Iris pigment epithelial cell (primary cell): ENCODE results near the gene ANKLE1.

Experiments used
- DNase-seq: peaks from one replicate; pipeline ENCODE4 v3.0.0-alpha.2; 2011; ENCODE audit warnings: low read depth

ANKLE1 gene

GRCh38 chr19:17305517-17306284, 24.0 kb downstream of the ANKLE1 start, which contains the start of gene MRPL34:
Gene MRPL34 (plus strand): TSS chr19:17305872. CDS start chr19:17305893, 21 bp downstream.
- peak; percentile 97 for DNase-seq

GRCh38 chr19:17306285-17306714, 24.6 kb downstream of the ANKLE1 start:
- DNase-seq: no peak

- DNase-seq: no peak
Measured at GRCh38 chr19:17307876-17308377, 26.2 kb downstream of the ANKLE1 start.

- peak; percentile 100 for DNase-seq
Measured at GRCh38 chr19:17309198-17309964, 27.7 kb downstream of the ANKLE1 start, which contains the start of gene DDA1. Gene DDA1 (plus strand): TSS chr19:17309563. CDS start chr19:17309655, 92 bp downstream.

GRCh38 chr19:17309965-17310461, 28.3 kb downstream of the ANKLE1 start:
- DNase-seq: no peak

GRCh38 chr19:17311455-17312188, 29.9 kb downstream of the ANKLE1 start:
- peak; percentile 90 for DNase-seq

GRCh38 chr19:17312189-17313113, 30.8 kb downstream of the ANKLE1 start:
- DNase-seq: no peak

GRCh38 chr19:17314007-17314593, 32.4 kb downstream of the ANKLE1 start:
- no peak for DNase-seq

- no peak for DNase-seq
Measured at GRCh38 chr19:17318966-17319365, 37.3 kb downstream of the ANKLE1 start.

GRCh38 chr19:17319473-17320238, 38.0 kb downstream of the ANKLE1 start:
- no peak for DNase-seq

- DNase-seq: no peak
Measured at GRCh38 chr19:17320435-17320834, 38.7 kb downstream of the ANKLE1 start.

GRCh38 chr19:17321655-17322489, 40.2 kb downstream of the ANKLE1 start:
- no peak for DNase-seq

- no peak for DNase-seq
Measured at GRCh38 chr19:17322854-17323253, 41.2 kb downstream of the ANKLE1 start.

- no peak for DNase-seq
Measured at GRCh38 chr19:17323300-17323963, 41.7 kb downstream of the ANKLE1 start.

- DNase-seq: no peak
Measured at GRCh38 chr19:17323964-17324332, 42.2 kb downstream of the ANKLE1 start.

- no peak for DNase-seq
Measured at GRCh38 chr19:17324357-17325114, 42.8 kb downstream of the ANKLE1 start.

GRCh38 chr19:17325133-17325532, 43.4 kb downstream of the ANKLE1 start:
- DNase-seq: no peak
